ENCODE results near the gene JPH4. TPM values are rescaled to one million over a fixed set of nuclear protein-coding genes. Genes with fewer than 3 reads are reported as not detected.
"Not testable (repeated sequence)": the region's sequence is repeated elsewhere in the genome, so short reads cannot be mapped to it uniquely, and the experiment has no call there.

JPH4 gene
- total RNA-seq, 1 experiment from 2014 or later: 6.8 TPM

- Histone ChIP-seq H2BK5ac (ENCODE audit: insufficient read length, low read length) (peak overlapping the region; percentile 73), H3T11ph (ENCODE audit: low read length) (peak overlapping the region; percentile 68), H3K4ac (ENCODE audit: low read depth, low read length) (no peak overlapping the region; the same call in 1 of the 2 replicates), H4K20me1 (ENCODE audit: control insufficient read depth, insufficient read depth, insufficient read length) (no peaks in the 10 kb centered on the region), H4K5ac (ENCODE audit: insufficient read length, low read depth, low read length) (peak overlapping the region; percentile 23), H4K91ac (ENCODE audit: insufficient read length, low read depth, low read length) (peak overlapping the region; percentile 18), H3K23me2 (ENCODE audit: insufficient read length, low read depth, low read length, poor library complexity, severe bottlenecking) (peaks cover 19% of the 10 kb centered on the region), H3K56ac (ENCODE audit: insufficient read length, low read depth, low read length) (peak overlapping the region; percentile 76), H3K4me2 (ENCODE audit: insufficient read depth, insufficient read length, low read length) (peak overlapping the region; percentile 89), H3K9me3 (ENCODE audit: control insufficient read depth, low read depth, low read length) (no peaks in the 10 kb centered on the region), H3K27me3 (ENCODE audit: insufficient read depth, low read length) (no peaks in the 10 kb centered on the region), H3K23ac (ENCODE audit: insufficient read length, low read depth, low read length) (no peak overlapping the region), H2BK20ac (ENCODE audit: low read depth, low read length, poor library complexity, severe bottlenecking) (no peak overlapping the region), H3K79me1 (ENCODE audit: insufficient read depth, low read depth, low read length, poor library complexity, severe bottlenecking) (no peaks in the 10 kb centered on the region), H2AK5ac (ENCODE audit: insufficient read length, low read length) (peak overlapping the region; percentile 10), H3K4me1 (ENCODE audit: insufficient read depth, low read length) (peaks cover 18% of the 10 kb centered on the region; the same call in 1 of the 2 replicates), H3K79me2 (ENCODE audit: insufficient read depth, low read length) (no peaks in the 10 kb centered on the region), H3K14ac (ENCODE audit: insufficient read depth, low read length) (peak overlapping the region; percentile 54), H4K8ac (replicated peaks; ENCODE audit: insufficient read length, low read depth, low read length) (peak overlapping the region; percentile 26), H2AFZ (ENCODE audit: low read length) (no peak overlapping the region), H2BK12ac (ENCODE audit: insufficient read length, low read depth, low read length) (peak overlapping the region; percentile 4), H3K9ac (ENCODE audit: extremely low read depth, insufficient read length, low read length) (peak overlapping the region; percentile 84), H3K27ac (ENCODE audit: insufficient read length, low read depth, low read length) (peak overlapping the region; percentile 96), H2BK15ac (ENCODE audit: low read depth, low read length) (no peak overlapping the region), H3K18ac (ENCODE audit: insufficient read length, low read depth, low read length) (peak overlapping the region; percentile 69), H2BK120ac (ENCODE audit: low read depth, low read length, poor library complexity, severe bottlenecking) (peak overlapping the region; percentile 1)
- no CpG with 5 or more reads among the region's 13 CpGs for WGBS (ENCODE audit: extremely low coverage, insufficient read length, low lambda C conversion rate)
- peak; percentile 95 for DNase-seq
- peaks cover 27 to 36% (median 36%) of the 10 kb centered on the region in 3 experiments; a peak in 6 of 7 replicates for H3K36me3 Mint-ChIP-seq (ENCODE audit: insufficient read depth in 1 of 3, low read depth in 3 of 3)
- H3K4me1 Mint-ChIP-seq: peaks cover 53 to 54% of the 10 kb centered on the region in 2 experiments
- TF ChIP-seq, protein P1, sequence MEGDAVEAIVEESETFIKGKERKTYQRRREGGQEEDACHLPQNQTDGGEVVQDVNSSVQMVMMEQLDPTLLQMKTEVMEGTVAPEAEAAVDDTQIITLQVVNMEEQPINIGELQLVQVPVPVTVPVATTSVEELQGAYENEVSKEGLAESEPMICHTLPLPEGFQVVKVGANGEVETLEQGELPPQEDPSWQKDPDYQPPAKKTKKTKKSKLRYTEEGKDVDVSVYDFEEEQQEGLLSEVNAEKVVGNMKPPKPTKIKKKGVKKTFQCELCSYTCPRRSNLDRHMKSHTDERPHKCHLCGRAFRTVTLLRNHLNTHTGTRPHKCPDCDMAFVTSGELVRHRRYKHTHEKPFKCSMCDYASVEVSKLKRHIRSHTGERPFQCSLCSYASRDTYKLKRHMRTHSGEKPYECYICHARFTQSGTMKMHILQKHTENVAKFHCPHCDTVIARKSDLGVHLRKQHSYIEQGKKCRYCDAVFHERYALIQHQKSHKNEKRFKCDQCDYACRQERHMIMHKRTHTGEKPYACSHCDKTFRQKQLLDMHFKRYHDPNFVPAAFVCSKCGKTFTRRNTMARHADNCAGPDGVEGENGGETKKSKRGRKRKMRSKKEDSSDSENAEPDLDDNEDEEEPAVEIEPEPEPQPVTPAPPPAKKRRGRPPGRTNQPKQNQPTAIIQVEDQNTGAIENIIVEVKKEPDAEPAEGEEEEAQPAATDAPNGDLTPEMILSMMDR (conservative IDR thresholded peaks at IDR 0.05): peak; percentile 40; the same call in 2 of the 3 replicates
- H3K27ac Mint-ChIP-seq: peak overlapping the region; percentile 98 to 99 (median 99)
- H3K4me3 Mint-ChIP-seq: peak overlapping the region; percentile 80 to 89
- no peaks in the 10 kb centered on the region; a peak in 1 of 5 replicates for H3K9me3 Mint-ChIP-seq
- H3K27me3 Mint-ChIP-seq (ENCODE audit: low read depth): no peaks in the 10 kb centered on the region
Measured at GRCh38 chr14:23537351-23538049, 41.1 kb downstream of the JPH4 start.

DNA sequence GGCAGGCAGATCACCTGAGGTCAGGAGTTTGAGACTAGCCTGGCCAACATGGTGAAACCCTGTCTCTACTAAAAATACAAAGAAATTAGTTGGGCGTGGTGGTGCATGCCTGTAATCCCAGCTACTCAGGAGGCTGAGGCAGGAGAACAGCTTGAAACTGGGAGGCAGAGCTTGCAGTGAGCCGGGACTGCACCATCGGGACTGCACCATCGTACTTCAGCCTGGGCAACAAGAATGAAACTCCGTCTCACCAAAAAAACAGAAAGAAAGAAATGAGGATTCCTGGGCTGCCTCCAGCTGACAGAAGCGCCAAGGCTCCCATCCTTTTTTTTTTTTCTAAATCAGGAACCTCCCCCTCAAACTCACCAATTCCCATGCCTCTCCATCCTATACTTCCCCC is 41.7 kb downstream of the JPH4 start:
- peaks cover 29 to 36% (median 36%) of the 10 kb centered on the region in 3 experiments; a peak in 6 of 7 replicates for H3K36me3 Mint-ChIP-seq (ENCODE audit: insufficient read depth in 1 of 3, low read depth in 3 of 3)

More for the DNA sequence above, 41.7 kb downstream of the JPH4 start:
- Histone ChIP-seq H3K27ac (ENCODE audit: insufficient read length, low read depth, low read length) (peak overlapping the region; percentile 96), H3K23me2 (ENCODE audit: insufficient read length, low read depth, low read length, poor library complexity, severe bottlenecking) (peaks cover 19% of the 10 kb centered on the region), H3K4me1 (ENCODE audit: insufficient read depth, low read length) (peaks cover 14% of the 10 kb centered on the region; the same call in 1 of the 2 replicates), H3K9ac (ENCODE audit: extremely low read depth, insufficient read length, low read length) (peak overlapping the region; percentile 40), H3K18ac (ENCODE audit: insufficient read length, low read depth, low read length) (peak overlapping the region; percentile 28), H3K4me2 (ENCODE audit: insufficient read depth, insufficient read length, low read length) (peak overlapping the region; percentile 89)
- not testable (repeated sequence) for H3K79me1 ChIP-seq (ENCODE audit: insufficient read depth, low read depth, low read length, poor library complexity, severe bottlenecking); H3T11ph ChIP-seq (ENCODE audit: low read length); H3K9me3 Mint-ChIP-seq; H3K9me3 ChIP-seq (ENCODE audit: control insufficient read depth, low read depth, low read length); H3K23ac ChIP-seq (ENCODE audit: insufficient read length, low read depth, low read length); H3K79me2 ChIP-seq (ENCODE audit: insufficient read depth, low read length); H4K20me1 ChIP-seq (ENCODE audit: control insufficient read depth, insufficient read depth, insufficient read length); H2BK120ac ChIP-seq (ENCODE audit: low read depth, low read length, poor library complexity, severe bottlenecking); DNase-seq; H3K14ac ChIP-seq (ENCODE audit: insufficient read depth, low read length); H4K91ac ChIP-seq (ENCODE audit: insufficient read length, low read depth, low read length); H2BK12ac ChIP-seq (ENCODE audit: insufficient read length, low read depth, low read length); H2BK15ac ChIP-seq (ENCODE audit: low read depth, low read length); H2BK5ac ChIP-seq (ENCODE audit: insufficient read length, low read length); H4K8ac ChIP-seq (replicated peaks; ENCODE audit: insufficient read length, low read depth, low read length); H4K5ac ChIP-seq (ENCODE audit: insufficient read length, low read depth, low read length); H3K56ac ChIP-seq (ENCODE audit: insufficient read length, low read depth, low read length); H3K27me3 Mint-ChIP-seq (ENCODE audit: low read depth); H2AK5ac ChIP-seq (ENCODE audit: insufficient read length, low read length); H2BK20ac ChIP-seq (ENCODE audit: low read depth, low read length, poor library complexity, severe bottlenecking); H3K27me3 ChIP-seq (ENCODE audit: insufficient read depth, low read length); H2AFZ ChIP-seq (ENCODE audit: low read length); H3K4ac ChIP-seq (ENCODE audit: low read depth, low read length)
- peaks cover 48 to 49% of the 10 kb centered on the region in 2 experiments for H3K4me1 Mint-ChIP-seq
- no CpG with 5 or more reads among the region's 6 CpGs for WGBS (ENCODE audit: extremely low coverage, insufficient read length, low lambda C conversion rate)
- peak overlapping the region; percentile 98 to 99 (median 99) for H3K27ac Mint-ChIP-seq
- peak overlapping the region; percentile 80 to 89 for H3K4me3 Mint-ChIP-seq

Data from H9 (cell line).